HL-60 (cell line): ENCODE data around the gene ZNF292.

ENCODE experiments used
- DNase-seq, 2 experiments: peaks; one replicate each; pipeline ENCODE4 v3.0.0-alpha.2; 2010 to 2020; ENCODE audit warnings: low read depth in 1 of 2, low spot score in 1 of 2
- H3K27ac ChIP-seq: fragments of 250-450 bp; sonication (Bioruptor Pico); replicated peaks from 2 replicates; pipeline ENCODE4 v1.5.1; 2020; ENCODE audit warnings: mild to moderate bottlenecking, moderate library complexity
- H3K27me3 ChIP-seq: fragments of 250-450 bp; sonication (Bioruptor Pico); 2 replicates; pipeline ENCODE4 v1.5.1; 2021; ENCODE audit warnings: mild to moderate bottlenecking, moderate library complexity; ENCODE audit not compliant: insufficient read depth, poor library complexity, severe bottlenecking
- H3K4me3 ChIP-seq: replicated peaks from 2 replicates; pipeline ENCODE4 v1.5.1; 2011; ENCODE audit warnings: mild to moderate bottlenecking, control low read depth, low read length; ENCODE audit not compliant: insufficient read depth
- CTCF ChIP-seq: IDR thresholded peaks from one replicate; pipeline ENCODE4 v1.5.1; 2011; ENCODE audit warnings: low read length, control low read depth, inconsistent platforms; ENCODE audit not compliant: insufficient read depth
- GABPA ChIP-seq: IDR thresholded peaks from 2 replicates; pipeline ENCODE4 v1.6.1; 2012; ENCODE audit warnings: low read depth
- POLR2AphosphoS5 ChIP-seq: IDR thresholded peaks from 2 replicates; pipeline ENCODE4 v1.6.1; 2012; ENCODE audit warnings: low read depth
- REST ChIP-seq: IDR thresholded peaks from 2 replicates; pipeline ENCODE4 v1.6.1; 2012; ENCODE audit warnings: low read depth; ENCODE audit not compliant: insufficient replicate concordance
- SPI1 ChIP-seq: IDR thresholded peaks from 2 replicates; pipeline ENCODE4 v1.6.1; 2012; ENCODE audit warnings: low read depth, mild to moderate bottlenecking, borderline replicate concordance

The ZNF292 gene

GRCh38 chr6:87276624-87277023, 121.3 kb downstream of the ZNF292 start:
- TF ChIP-seq GABPA: no peak
- no peak for DNase-seq

GRCh38 chr6:87277123-87277522, 121.8 kb downstream of the ZNF292 start:
- Histone ChIP-seq H3K4me3 (no peak overlapping the region), H3K27me3 (peaks cover 2% of the 10 kb centered on the region), H3K27ac (no peak overlapping the region)
- TF ChIP-seq REST (no peak), POLR2AphosphoS5 (no peak), GABPA (no peak), SPI1 (no peak), CTCF (no peak)
- DNase-seq: peak in 1 of 2 experiments; percentile 31

More at GRCh38 chr6:87276624-87277023, 121.3 kb downstream of the ZNF292 start:
- Histone ChIP-seq H3K4me3 (no peak overlapping the region), H3K27ac (no peak overlapping the region), H3K27me3 (peaks cover 2% of the 10 kb centered on the region)

GRCh38 chr6:87279196-87279595, 123.8 kb downstream of the ZNF292 start:
- H3K27me3 ChIP-seq: peaks cover 2% of the 10 kb centered on the region
- no peak overlapping the region for H3K4me3 ChIP-seq
- no peak for TF ChIP-seq REST
- no peak for TF ChIP-seq SPI1
- H3K27ac ChIP-seq: no peak overlapping the region
- DNase-seq: no peak

- Histone ChIP-seq H3K27me3 (peaks cover 2% of the 10 kb centered on the region), H3K27ac (no peak overlapping the region), H3K4me3 (no peak overlapping the region)
- TF ChIP-seq POLR2AphosphoS5: no peak
- TF ChIP-seq CTCF: no peak
- no peak for TF ChIP-seq REST
- no peak for TF ChIP-seq GABPA
- no peak for TF ChIP-seq SPI1
- no peak for DNase-seq
These were observed 126.1 kb downstream of the ZNF292 start for GRCh38 chr6:87281426-87281825.
